Parathyroid adenoma (tissue), 2 donors: ENCODE results near the gene CCDC92B.

Source experiments
- H2AFZ ChIP-seq: fragments of 300-600 bp; sonication (generic); one replicate; pipeline ENCODE4 v1.7.0; 2017; ENCODE audit warnings: antibody characterized with exemption, mild to moderate bottlenecking
- H3K27ac ChIP-seq: fragments of 300-600 bp; sonication (generic); one replicate; pipeline ENCODE4 v1.7.0; 2017
- H3K27me3 ChIP-seq: fragments of 300-600 bp; sonication (generic); one replicate; pipeline ENCODE4 v1.7.0; 2017; ENCODE audit warnings: low read length; ENCODE audit not compliant: control insufficient read depth, insufficient read depth
- H3K36me3 ChIP-seq: fragments of 300-600 bp; sonication (generic); one replicate; pipeline ENCODE4 v1.7.0; 2017; ENCODE audit warnings: low read length; ENCODE audit not compliant: control insufficient read depth, insufficient read depth
- H3K4me1 ChIP-seq: fragments of 300-600 bp; sonication (generic); one replicate; pipeline ENCODE4 v1.7.0; 2017; ENCODE audit warnings: control low read depth
- H3K4me2 ChIP-seq: fragments of 300-600 bp; sonication (generic); one replicate; pipeline ENCODE4 v1.7.0; 2017; ENCODE audit warnings: low read length
- H3K4me3 ChIP-seq: fragments of 300-600 bp; sonication (generic); one replicate; pipeline ENCODE4 v1.7.0; 2017; ENCODE audit warnings: low read depth, low read length
- H3K79me2 ChIP-seq: fragments of 300-600 bp; sonication (generic); one replicate; pipeline ENCODE4 v1.7.0; 2017; ENCODE audit warnings: control low read depth
- H3K9ac ChIP-seq: fragments of 300-600 bp; sonication (generic); one replicate; pipeline ENCODE4 v1.7.0; 2017; ENCODE audit warnings: mild to moderate bottlenecking
- H3K9me3 ChIP-seq: fragments of 300-600 bp; sonication (generic); one replicate; pipeline ENCODE4 v1.7.0; 2017; ENCODE audit warnings: low read length; ENCODE audit not compliant: control insufficient read depth
- CTCF ChIP-seq: fragments of 300-600 bp; sonication (generic); IDR thresholded peaks from one replicate; pipeline ENCODE4 v1.7.0; 2017; ENCODE audit warnings: antibody characterized with exemption, mild to moderate bottlenecking
- donor health status: primary hyperparathyroidism.

Gene CCDC92B

GRCh38 chr17:2796164-2797125, 47.0 kb upstream of the CCDC92B start, which contains the start of gene RAP1GAP2:
TSS of gene RAP1GAP2 (plus strand) at chr17:2796438. CDS start at chr17:2796528, 90 bp downstream.
- H3K4me3 ChIP-seq, result no peak within 1 kb of the TSS
- TF ChIP-seq CTCF, result no peak
- no peak within 1 kb of the TSS for H3K4me2 ChIP-seq
- no peaks in the 10 kb centered on the region for H3K27me3 ChIP-seq
- no peaks in the 10 kb centered on the region for H3K4me1 ChIP-seq
- H3K36me3 ChIP-seq, result no peaks in the 10 kb centered on the region
- H3K27ac ChIP-seq, result no peak within 1 kb of the TSS
- no peaks in the 10 kb centered on the region for H3K9me3 ChIP-seq
- H2AFZ ChIP-seq, result no peak within 1 kb of the TSS
- H3K79me2 ChIP-seq, result no peaks in the 10 kb centered on the region
- no peak within 1 kb of the TSS for H3K9ac ChIP-seq

GRCh38 chr17:2795441-2796163, 46.1 kb upstream of the CCDC92B start:
- H3K27ac ChIP-seq, result no peak overlapping the region
- no peak overlapping the region for H3K4me2 ChIP-seq
- no peak overlapping the region for H3K4me3 ChIP-seq
- no peaks in the 10 kb centered on the region for H3K27me3 ChIP-seq
- no peak overlapping the region for H3K9ac ChIP-seq
- no peaks in the 10 kb centered on the region for H3K9me3 ChIP-seq
- H3K4me1 ChIP-seq, result no peaks in the 10 kb centered on the region
- H3K36me3 ChIP-seq, result no peaks in the 10 kb centered on the region
- TF ChIP-seq CTCF, result no peak
- H2AFZ ChIP-seq, result no peak overlapping the region
- H3K79me2 ChIP-seq, result no peaks in the 10 kb centered on the region

- Histone ChIP-seq H3K9me3 (no peaks in the 10 kb centered on the region), H3K27me3 (no peaks in the 10 kb centered on the region), H3K4me2 (no peak overlapping the region), H3K9ac (no peak overlapping the region), H3K36me3 (no peaks in the 10 kb centered on the region), H3K4me1 (no peaks in the 10 kb centered on the region), H3K4me3 (no peak overlapping the region), H3K79me2 (no peaks in the 10 kb centered on the region), H3K27ac (no peak overlapping the region), H2AFZ (no peak overlapping the region)
- TF ChIP-seq CTCF, result no peak
Observed at GRCh38 chr17:2794111-2794803, 44.8 kb upstream of the CCDC92B start.

GRCh38 chr17:2792366-2793169, 43.1 kb upstream of the CCDC92B start:
- Histone ChIP-seq H3K4me1 (no peaks in the 10 kb centered on the region), H3K9me3 (no peaks in the 10 kb centered on the region), H3K4me2 (no peak overlapping the region), H3K79me2 (no peaks in the 10 kb centered on the region), H3K4me3 (no peak overlapping the region), H3K9ac (no peak overlapping the region), H3K27ac (no peak overlapping the region), H3K27me3 (no peaks in the 10 kb centered on the region), H2AFZ (no peak overlapping the region), H3K36me3 (no peaks in the 10 kb centered on the region)
- no peak for TF ChIP-seq CTCF
